ENCODE data around the gene CEACAM7.

- TF ChIP-seq EZH2 (IDR thresholded peaks at IDR 0.05; ENCODE audit: low read depth), result no peak
- no peak for TF ChIP-seq CTCF (conservative IDR thresholded peaks at IDR 0.05)
Observed at GRCh38 chr19:41688687-41689086, 617 bp upstream of the CEACAM7 start.
